SK-N-MC (cell line): ENCODE measurements around the gene UBAC2.

Source experiments
- DNase-seq: peaks from one replicate; pipeline ENCODE4 v3.0.0-alpha.2; 2011; ENCODE audit warnings: low read depth, low spot score
- H3K27ac ChIP-seq: fragments of 200-600 bp; sonication (generic); 2 replicates; pipeline ENCODE4 v1.5.1; 2016; ENCODE audit warnings: mixed run types
- H3K36me3 ChIP-seq: fragments of 200-600 bp; sonication (generic); 2 replicates; pipeline ENCODE4 v1.6.1; 2017; ENCODE audit warnings: antibody characterized with exemption, low read length, mixed read lengths; ENCODE audit not compliant: insufficient read depth
- H3K4me3 ChIP-seq: fragments of 200-600 bp; sonication (generic); 2 replicates; pipeline ENCODE4 v1.5.1; 2016
- H3K9ac ChIP-seq: fragments of 200-600 bp; sonication (generic); 2 replicates; pipeline ENCODE4 v1.8.0; 2017; ENCODE audit warnings: mixed run types, mixed read lengths; ENCODE audit not compliant: insufficient read length
- H3K9me3 ChIP-seq: fragments of 200-600 bp; sonication (generic); 2 replicates; pipeline ENCODE4 v1.6.1; 2017; ENCODE audit warnings: low read depth, mild to moderate bottlenecking, antibody characterized with exemption, low read length, moderate library complexity, mixed read lengths
- EZH2 ChIP-seq: fragments of 200-600 bp; sonication (generic); IDR thresholded peaks from one replicate; pipeline ENCODE4 v1.6.1; 2017; ENCODE audit warnings: antibody characterized with exemption
- FOXP2 ChIP-seq: optimal IDR thresholded peaks from 2 replicates; pipeline ENCODE3; 2011; ENCODE audit warnings: mild to moderate bottlenecking, moderate library complexity; ENCODE audit not compliant: insufficient read depth; ENCODE audit errors: extremely low read length, control extremely low read depth
- POLR2AphosphoS5 ChIP-seq: IDR thresholded peaks from 2 replicates; pipeline ENCODE4 v1.6.1; 2012; ENCODE audit warnings: mild to moderate bottlenecking, low read depth, low read length, borderline replicate concordance

UBAC2 gene

DNA sequence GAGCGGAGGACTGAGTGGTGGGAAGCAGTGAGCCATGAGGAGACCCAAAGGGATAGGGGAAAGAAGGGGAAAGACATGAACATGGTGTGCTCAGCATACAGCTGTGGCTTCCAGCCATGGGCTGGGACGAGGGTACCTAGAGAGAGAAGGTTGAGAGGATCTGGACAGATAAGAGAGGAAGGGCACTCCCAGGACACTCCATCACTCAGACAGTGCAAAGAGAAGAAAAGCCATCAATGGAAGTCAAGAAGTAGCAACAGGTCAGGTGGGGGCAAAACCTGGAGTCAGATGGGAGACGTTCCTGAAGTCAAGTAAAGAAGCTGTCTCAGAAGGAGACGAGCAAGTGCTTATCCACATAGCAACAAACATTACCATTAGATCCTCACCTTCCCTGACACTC, 40.2 kb upstream of the UBAC2 start:
- TF ChIP-seq FOXP2 (no peak), POLR2AphosphoS5 (no peak), EZH2 (no peak)
- no peaks in the 10 kb centered on the region for H3K9me3 ChIP-seq

DNA sequence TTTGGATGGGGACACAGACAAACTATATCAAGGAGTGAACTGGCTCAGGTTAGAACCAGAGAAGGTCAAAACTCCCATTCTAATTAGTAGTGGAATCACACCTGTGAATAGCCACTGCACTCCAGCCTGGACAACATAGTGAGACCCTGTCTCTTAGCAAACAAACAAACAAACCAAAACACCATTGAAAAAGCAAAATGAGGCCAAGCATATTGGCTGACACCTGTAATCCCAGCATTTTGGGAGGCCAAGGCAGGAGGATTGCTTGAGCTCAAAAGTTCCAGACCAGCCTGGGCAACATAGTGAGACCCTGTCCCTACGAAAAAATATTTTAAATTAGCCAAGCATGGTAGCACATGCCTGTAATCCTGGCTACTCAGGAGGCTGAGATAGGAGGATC, 39.1 kb upstream of the UBAC2 start:
- no peak for DNase-seq
- TF ChIP-seq FOXP2, result no peak
- no peak for TF ChIP-seq POLR2AphosphoS5
- TF ChIP-seq EZH2, result no peak
- no peaks in the 10 kb centered on the region for H3K36me3 ChIP-seq

More for the DNA sequence above, 40.2 kb upstream of the UBAC2 start:
- DNase-seq, result no peak
- no peak overlapping the region for H3K4me3 ChIP-seq
- H3K9ac ChIP-seq, result no peak overlapping the region
- H3K27ac ChIP-seq, result no peak overlapping the region
- no peaks in the 10 kb centered on the region for H3K36me3 ChIP-seq

DNA sequence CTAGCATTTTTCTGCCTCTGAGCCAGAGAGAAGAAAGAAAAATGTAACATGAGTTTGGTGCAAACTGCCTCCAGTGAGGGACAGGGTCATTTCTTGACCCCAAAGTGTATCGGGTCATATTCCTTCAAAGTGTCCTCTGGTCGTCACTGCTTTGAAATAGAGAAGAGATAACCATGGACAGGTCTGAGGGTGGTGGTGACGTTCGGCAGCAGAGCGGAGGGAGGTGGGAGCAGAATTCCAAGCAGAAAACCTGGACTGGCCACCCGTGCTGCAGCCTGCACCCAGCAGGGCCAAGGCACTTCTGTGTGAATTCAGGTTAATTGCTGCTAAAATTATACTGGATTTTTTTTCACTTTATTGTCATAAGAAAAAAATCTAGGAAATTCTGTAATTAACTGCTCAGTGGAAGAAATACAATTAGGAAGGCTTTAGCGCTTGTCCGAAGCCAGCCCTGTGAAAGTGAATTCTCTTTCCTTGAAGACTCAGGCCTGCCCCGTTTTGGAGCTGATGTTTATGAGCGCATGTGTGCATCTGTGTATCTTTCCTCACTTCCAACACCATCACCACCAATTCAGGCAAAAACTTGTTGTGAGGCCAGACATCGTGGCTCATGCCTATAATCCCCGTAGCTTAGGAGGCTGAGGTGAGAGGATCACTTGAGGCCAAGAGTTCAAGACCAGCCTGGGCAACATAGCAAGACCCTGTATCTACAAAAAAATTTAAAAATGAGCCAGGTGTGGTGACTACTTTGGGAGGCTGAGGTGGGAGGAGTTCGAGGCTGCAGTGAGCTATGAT, 37.9 kb upstream of the UBAC2 start:
- no peak overlapping the region for H3K9ac ChIP-seq
- H3K4me3 ChIP-seq, result no peak overlapping the region
- no peaks in the 10 kb centered on the region for H3K36me3 ChIP-seq
- TF ChIP-seq POLR2AphosphoS5 (no peak), FOXP2 (no peak), EZH2 (no peak)
- no peaks in the 10 kb centered on the region for H3K9me3 ChIP-seq
- DNase-seq, result no peak
- no peak overlapping the region for H3K27ac ChIP-seq

More for the DNA sequence above, 39.1 kb upstream of the UBAC2 start:
- no peak overlapping the region for H3K4me3 ChIP-seq
- no peaks in the 10 kb centered on the region for H3K9me3 ChIP-seq
- no peak overlapping the region for H3K9ac ChIP-seq
- H3K27ac ChIP-seq, result no peak overlapping the region

DNA sequence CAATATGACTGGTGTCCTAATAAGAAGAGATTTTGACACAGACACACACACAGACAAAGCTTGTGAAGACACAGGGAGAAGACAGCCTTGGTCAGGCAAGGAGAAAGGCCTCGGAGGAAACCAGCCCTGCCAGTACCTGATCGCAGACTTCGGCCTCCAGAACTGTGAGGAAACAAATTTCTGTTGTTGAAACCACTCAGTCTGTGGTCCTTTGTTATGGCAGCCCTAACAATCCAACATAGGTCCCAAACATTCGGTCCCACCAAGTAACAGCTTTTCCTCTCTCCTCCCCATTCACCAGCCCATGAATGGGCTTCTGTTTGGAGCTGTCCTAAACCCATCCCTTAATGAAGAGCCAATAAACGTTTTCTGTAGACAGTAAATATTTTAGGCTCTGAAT, 36.4 kb upstream of the UBAC2 start:
- no peak overlapping the region for H3K4me3 ChIP-seq
- no peaks in the 10 kb centered on the region for H3K9me3 ChIP-seq
- H3K9ac ChIP-seq, result no peak overlapping the region
- no peak overlapping the region for H3K27ac ChIP-seq
- TF ChIP-seq FOXP2, result no peak
- no peaks in the 10 kb centered on the region for H3K36me3 ChIP-seq
- DNase-seq, result no peak

DNA sequence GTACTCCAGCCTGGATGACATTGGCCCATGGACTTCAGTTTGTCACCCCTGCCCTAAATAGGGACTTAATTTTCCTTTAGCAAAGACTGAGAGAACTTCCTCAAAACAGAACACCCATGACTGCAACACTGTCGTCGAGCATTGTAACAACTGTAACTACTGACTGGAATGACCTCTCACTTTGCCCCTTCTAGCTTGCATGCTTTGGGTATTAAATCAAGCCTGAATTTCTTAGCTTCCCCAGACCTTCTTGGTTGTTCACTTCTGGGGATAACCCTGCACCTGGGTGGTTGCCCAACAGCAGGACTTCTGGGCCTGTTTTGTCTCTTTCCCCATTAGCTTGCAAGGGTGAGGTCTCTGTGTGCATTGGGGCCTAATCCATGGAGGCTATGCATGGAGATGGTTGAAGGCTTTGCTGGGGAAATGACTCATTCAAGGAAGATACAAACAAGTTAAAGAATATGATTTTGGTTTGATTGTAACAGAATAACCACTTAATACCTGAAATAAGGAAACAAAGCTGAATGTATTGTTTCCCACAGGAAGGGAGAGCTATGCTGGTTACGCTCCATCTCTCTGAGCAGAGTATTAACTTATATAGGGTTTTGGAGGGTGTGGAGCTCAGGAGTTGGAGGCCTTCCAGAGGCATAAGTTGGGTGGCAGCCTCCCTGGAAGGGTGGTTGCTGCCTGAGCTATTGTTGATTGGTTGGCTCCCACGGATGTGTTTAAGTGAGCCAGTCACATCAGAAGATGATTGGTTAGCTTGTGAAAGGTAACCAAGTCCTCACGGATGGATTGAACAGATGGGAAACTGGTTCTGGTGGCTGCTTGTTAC, 34.7 kb upstream of the UBAC2 start:
- Histone ChIP-seq H3K4me3 (no peak overlapping the region), H3K9me3 (no peaks in the 10 kb centered on the region), H3K27ac (no peak overlapping the region), H3K9ac (no peak overlapping the region), H3K36me3 (no peaks in the 10 kb centered on the region)
- TF ChIP-seq POLR2AphosphoS5, result no peak
- TF ChIP-seq EZH2, result no peak
- no peak for TF ChIP-seq FOXP2
- DNase-seq, result no peak

DNA sequence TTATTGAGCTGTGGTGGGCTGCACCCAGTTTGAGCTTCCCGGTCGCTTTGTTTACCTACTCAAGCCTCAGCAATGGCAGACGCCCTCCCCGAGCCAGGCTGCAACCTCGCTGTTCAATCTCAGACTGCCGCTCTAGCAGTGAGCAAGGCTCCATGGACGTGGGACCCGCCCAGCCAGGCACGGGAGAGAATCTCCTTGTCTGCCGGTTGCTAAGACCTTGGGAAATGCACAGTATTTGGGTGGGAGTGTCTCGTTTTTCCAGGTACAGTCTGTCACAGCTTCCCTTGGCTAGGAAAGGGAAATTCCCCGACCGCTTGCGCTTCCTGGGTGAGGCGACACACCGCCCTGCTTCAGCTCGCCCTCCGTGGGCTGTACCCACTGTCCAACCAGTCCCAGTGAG, 27.7 kb upstream of the UBAC2 start:
- Histone ChIP-seq H3K4me3 (no peak overlapping the region), H3K9ac (no peak overlapping the region), H3K9me3 (no peaks in the 10 kb centered on the region), H3K27ac (no peak overlapping the region), H3K36me3 (no peaks in the 10 kb centered on the region)
- TF ChIP-seq FOXP2 (no peak), POLR2AphosphoS5 (no peak), EZH2 (no peak)
- no peak for DNase-seq

DNA sequence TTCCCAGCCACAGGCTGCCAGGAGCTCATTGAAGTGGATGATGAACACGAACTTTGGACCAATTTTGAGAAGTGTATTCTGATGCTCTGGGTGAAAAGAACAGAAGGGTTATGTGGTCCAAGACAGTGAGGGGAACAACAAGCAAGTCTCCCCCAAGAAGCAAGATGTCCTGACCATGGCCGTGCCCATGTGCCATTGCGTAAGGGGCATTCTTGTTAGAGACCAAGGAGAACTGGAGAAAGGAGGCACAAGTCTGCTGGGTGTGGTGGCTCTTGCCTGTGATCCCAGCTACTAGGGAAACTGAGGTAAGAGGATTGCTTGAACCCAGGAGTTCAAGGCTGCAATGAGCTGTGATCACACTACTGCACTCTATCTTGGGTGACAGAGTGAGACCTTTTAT, 27.0 kb upstream of the UBAC2 start:
- no peaks in the 10 kb centered on the region for H3K36me3 ChIP-seq
- DNase-seq, result no peak
- no peak overlapping the region for H3K9ac ChIP-seq
- no peaks in the 10 kb centered on the region for H3K9me3 ChIP-seq
- H3K4me3 ChIP-seq, result no peak overlapping the region
- TF ChIP-seq EZH2 (no peak), POLR2AphosphoS5 (no peak), FOXP2 (no peak)
- H3K27ac ChIP-seq, result no peak overlapping the region

DNA sequence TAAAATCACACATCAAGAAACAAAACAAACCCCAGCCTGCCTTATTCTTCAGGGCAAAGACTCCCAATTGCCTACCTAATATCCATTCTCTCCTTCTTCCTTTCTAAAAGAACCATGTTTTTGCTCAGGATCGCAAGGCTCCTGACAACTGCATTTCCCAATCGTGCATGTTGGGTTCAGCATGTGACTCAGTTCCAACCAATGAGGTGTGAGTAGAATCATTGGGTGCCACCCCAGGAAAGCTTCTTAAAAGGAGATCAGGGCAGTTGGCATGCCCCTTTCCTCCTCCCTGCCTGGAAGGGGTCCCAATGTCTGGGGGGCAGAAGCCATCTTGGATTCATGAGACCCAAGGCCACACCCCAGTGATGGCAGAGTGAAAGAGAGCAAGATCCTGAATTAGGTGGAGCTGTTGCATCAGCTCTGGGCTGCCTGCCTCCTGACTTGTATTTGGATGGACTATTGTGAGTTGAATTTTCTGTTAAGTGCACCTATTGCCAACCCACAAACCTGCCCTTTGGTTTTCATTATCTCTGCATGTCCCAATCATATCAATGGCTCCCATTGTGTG, 26.0 kb upstream of the UBAC2 start:
- DNase-seq, result no peak
- Histone ChIP-seq H3K9ac (no peak overlapping the region), H3K4me3 (no peak overlapping the region), H3K27ac (no peak overlapping the region), H3K36me3 (no peaks in the 10 kb centered on the region), H3K9me3 (no peaks in the 10 kb centered on the region)
- TF ChIP-seq FOXP2 (no peak), POLR2AphosphoS5 (no peak), EZH2 (no peak)
